Osteoblast (primary cell): Measurements from ENCODE around the gene CRYGN. TPM values are rescaled to one million over a fixed set of nuclear protein-coding genes. Genes with fewer than 3 reads are reported as not detected.

Source experiments
- DNase-seq: peaks from one replicate; pipeline ENCODE4 v3.0.0; 2011; ENCODE audit warnings: low spot score, mixed read lengths; ENCODE audit not compliant: insufficient read length; ENCODE audit errors: missing footprints
- H2AFZ ChIP-seq: 2 replicates; pipeline ENCODE4 v1.6.0; 2011; ENCODE audit warnings: mild to moderate bottlenecking, low read length
- H3K27ac ChIP-seq: 2 replicates; pipeline ENCODE4 v1.5.1; 2011; ENCODE audit warnings: mild to moderate bottlenecking, low read depth, low read length, moderate library complexity
- H3K27me3 ChIP-seq: 2 replicates; pipeline ENCODE4 v1.6.0; 2012; ENCODE audit warnings: mild to moderate bottlenecking, control low read depth, inconsistent platforms, low read length, moderate library complexity; ENCODE audit not compliant: insufficient read depth
- H3K36me3 ChIP-seq: 2 replicates; pipeline ENCODE4 v1.5.1; 2011; ENCODE audit warnings: mild to moderate bottlenecking, low read length, control low read depth, moderate library complexity; ENCODE audit not compliant: insufficient read depth
- H3K4me1 ChIP-seq: 2 replicates; pipeline ENCODE4 v1.5.1; 2011; ENCODE audit warnings: mild to moderate bottlenecking, low read length, control low read depth, moderate library complexity; ENCODE audit not compliant: insufficient read depth
- H3K4me2 ChIP-seq: 2 replicates; pipeline ENCODE4 v1.6.0; 2011; ENCODE audit warnings: mild to moderate bottlenecking, low read length; ENCODE audit not compliant: insufficient read depth
- H3K4me3 ChIP-seq: fragments of 200-600 bp; sonication (generic); 3 replicates; pipeline ENCODE4 v1.5.1; 2012; ENCODE audit warnings: mild to moderate bottlenecking, low read length, inconsistent platforms; ENCODE audit not compliant: insufficient read depth
- H3K79me2 ChIP-seq: 2 replicates; pipeline ENCODE4 v1.6.0; 2012; ENCODE audit warnings: mild to moderate bottlenecking, low read length, control low read depth, inconsistent platforms; ENCODE audit not compliant: insufficient read depth
- H3K9me3 ChIP-seq: 2 replicates; pipeline ENCODE4 v1.5.1; 2011; ENCODE audit warnings: low read depth, low read length, control low read depth
- H4K20me1 ChIP-seq: 2 replicates; pipeline ENCODE4 v1.6.0; 2012; ENCODE audit warnings: mild to moderate bottlenecking, low read length, control low read depth; ENCODE audit not compliant: insufficient read depth
- CTCF ChIP-seq: IDR thresholded peaks from 2 replicates; pipeline ENCODE4 v1.5.1; 2011; ENCODE audit warnings: mild to moderate bottlenecking, low read depth, low read length, moderate library complexity; ENCODE audit errors: extremely low read depth
- total RNA-seq: library from RNA; depleted of rRNA; stranded (reverse); fragments of >200 nt; gene quantifications from 2 replicates; pipeline ENCODE4 v1.2.3, GENCODE V29; 2012

Gene CRYGN
- total RNA-seq, 1 donor = 0.72 TPM

- no peak overlapping the region for H2AFZ ChIP-seq
- no peak for DNase-seq
These were observed 23.6 kb downstream of the CRYGN start for GRCh38 chr7:151416112-151416940.

GRCh38 chr7:151415375-151416105, 24.4 kb downstream of the CRYGN start:
- Histone ChIP-seq H3K4me2 (no peak overlapping the region), H4K20me1 (no peaks in the 10 kb centered on the region), H3K36me3 (no peaks in the 10 kb centered on the region), H3K27ac (no peak overlapping the region), H3K4me3 (no peak overlapping the region), H3K79me2 (no peaks in the 10 kb centered on the region), H3K9me3 (peaks cover 4% of the 10 kb centered on the region), H3K4me1 (peaks cover 11% of the 10 kb centered on the region), H3K27me3 (peaks cover 44% of the 10 kb centered on the region), H2AFZ (no peak overlapping the region)
- no peak for DNase-seq
- no peak for TF ChIP-seq CTCF

More at GRCh38 chr7:151416112-151416940, 23.6 kb downstream of the CRYGN start:
- Histone ChIP-seq H4K20me1 (no peaks in the 10 kb centered on the region), H3K79me2 (no peaks in the 10 kb centered on the region), H3K27ac (no peak overlapping the region), H3K4me2 (no peak overlapping the region), H3K36me3 (no peaks in the 10 kb centered on the region), H3K27me3 (peaks cover 36% of the 10 kb centered on the region), H3K4me1 (peaks cover 11% of the 10 kb centered on the region), H3K4me3 (no peak overlapping the region), H3K9me3 (peaks cover 4% of the 10 kb centered on the region)
- no peak for TF ChIP-seq CTCF

DNA sequence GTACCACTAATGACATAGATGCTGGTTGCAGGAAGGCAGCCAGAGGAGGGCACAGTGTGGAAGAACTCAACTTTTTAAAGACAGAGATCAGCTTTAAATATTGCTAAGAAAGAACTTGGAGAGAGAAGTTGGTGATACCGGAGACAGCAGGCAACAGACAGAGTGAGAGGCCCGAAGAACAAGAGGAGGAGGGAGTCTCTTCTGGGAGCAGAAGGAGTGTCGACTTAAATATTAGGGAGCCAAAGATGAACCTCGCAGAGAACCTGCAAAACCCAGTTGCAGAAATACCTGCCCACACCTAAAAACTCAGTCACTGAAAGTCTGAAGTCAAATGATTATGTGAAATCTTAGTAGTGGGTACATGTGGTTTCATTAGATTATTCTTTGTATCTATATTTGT, 26.7 kb downstream of the CRYGN start:
- no peak overlapping the region for H3K4me2 ChIP-seq
- peaks cover 66% of the 10 kb centered on the region for H3K27me3 ChIP-seq
- no peak overlapping the region for H3K27ac ChIP-seq
- no peak overlapping the region for H3K4me3 ChIP-seq
- no peaks in the 10 kb centered on the region for H4K20me1 ChIP-seq
- peaks cover 11% of the 10 kb centered on the region for H3K4me1 ChIP-seq
- no peak overlapping the region for H2AFZ ChIP-seq
- DNase-seq = peak; percentile 58
- no peak for TF ChIP-seq CTCF
- no peaks in the 10 kb centered on the region for H3K36me3 ChIP-seq
- no peaks in the 10 kb centered on the region for H3K79me2 ChIP-seq
- H3K9me3 ChIP-seq = no peaks in the 10 kb centered on the region

DNA sequence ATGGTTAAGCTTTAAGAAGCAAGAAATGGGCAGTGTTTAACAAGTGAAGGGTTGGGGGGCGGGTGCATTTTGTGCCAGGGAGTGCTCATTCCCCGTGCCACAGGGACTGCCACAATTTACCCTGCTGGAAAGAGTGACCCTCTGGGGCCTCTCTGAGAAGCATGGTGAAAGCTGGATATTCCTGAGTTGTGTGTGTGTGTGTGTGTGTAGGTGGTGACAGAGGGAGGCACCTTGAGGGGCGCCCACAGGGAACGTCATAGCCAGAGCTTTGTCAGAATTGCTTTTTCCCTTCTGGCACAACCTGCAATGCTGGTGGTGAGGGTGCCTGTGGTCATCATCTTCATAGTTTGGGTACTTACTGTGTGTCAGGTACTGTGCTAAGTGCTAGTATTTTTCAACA, 27.6 kb downstream of the CRYGN start:
- Histone ChIP-seq H3K36me3 (no peaks in the 10 kb centered on the region), H2AFZ (no peak overlapping the region), H3K79me2 (no peaks in the 10 kb centered on the region), H3K27ac (no peak overlapping the region), H3K27me3 (peaks cover 69% of the 10 kb centered on the region), H3K4me3 (no peak overlapping the region), H4K20me1 (no peaks in the 10 kb centered on the region), H3K4me1 (peaks cover 11% of the 10 kb centered on the region), H3K9me3 (no peaks in the 10 kb centered on the region), H3K4me2 (no peak overlapping the region)
- no peak for DNase-seq
- TF ChIP-seq CTCF = no peak
